GM12872 (cell line): Measurements from ENCODE around the gene RIN3.
A peak's percentile ranks its signal among the peaks of the same experiment; 100 is the strongest.

ENCODE experiments used
- TF ChIP-seq, protein P1 (sequence below): IDR thresholded peaks from 3 replicates; pipeline ENCODE4 v1.5.1; 2011; ENCODE audit warnings: low read depth, mild to moderate bottlenecking, low read length, moderate library complexity; ENCODE audit not compliant: insufficient read depth

RIN3 gene

DNA sequence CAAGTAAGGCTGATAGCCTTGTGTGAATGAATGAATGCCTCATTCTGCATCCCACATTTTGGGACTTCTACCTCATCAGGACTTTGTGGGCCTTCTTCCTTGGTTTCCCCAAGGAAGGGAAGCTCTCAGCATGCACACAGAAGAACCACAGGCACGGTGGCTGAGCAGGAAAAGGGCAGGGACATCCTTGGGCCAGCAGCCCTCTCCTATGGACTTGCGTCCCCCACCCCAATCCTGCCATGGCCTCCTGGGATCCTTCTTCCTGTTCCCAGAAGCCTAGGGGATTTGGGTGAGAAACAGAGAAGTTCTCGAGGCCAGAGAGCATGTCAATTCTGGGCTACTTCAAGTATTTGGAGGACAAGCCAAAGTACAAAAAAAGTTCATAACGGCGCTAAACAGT is 165.2 kb downstream of the RIN3 start:
- TF ChIP-seq, protein P1, sequence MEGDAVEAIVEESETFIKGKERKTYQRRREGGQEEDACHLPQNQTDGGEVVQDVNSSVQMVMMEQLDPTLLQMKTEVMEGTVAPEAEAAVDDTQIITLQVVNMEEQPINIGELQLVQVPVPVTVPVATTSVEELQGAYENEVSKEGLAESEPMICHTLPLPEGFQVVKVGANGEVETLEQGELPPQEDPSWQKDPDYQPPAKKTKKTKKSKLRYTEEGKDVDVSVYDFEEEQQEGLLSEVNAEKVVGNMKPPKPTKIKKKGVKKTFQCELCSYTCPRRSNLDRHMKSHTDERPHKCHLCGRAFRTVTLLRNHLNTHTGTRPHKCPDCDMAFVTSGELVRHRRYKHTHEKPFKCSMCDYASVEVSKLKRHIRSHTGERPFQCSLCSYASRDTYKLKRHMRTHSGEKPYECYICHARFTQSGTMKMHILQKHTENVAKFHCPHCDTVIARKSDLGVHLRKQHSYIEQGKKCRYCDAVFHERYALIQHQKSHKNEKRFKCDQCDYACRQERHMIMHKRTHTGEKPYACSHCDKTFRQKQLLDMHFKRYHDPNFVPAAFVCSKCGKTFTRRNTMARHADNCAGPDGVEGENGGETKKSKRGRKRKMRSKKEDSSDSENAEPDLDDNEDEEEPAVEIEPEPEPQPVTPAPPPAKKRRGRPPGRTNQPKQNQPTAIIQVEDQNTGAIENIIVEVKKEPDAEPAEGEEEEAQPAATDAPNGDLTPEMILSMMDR: no peak

DNA sequence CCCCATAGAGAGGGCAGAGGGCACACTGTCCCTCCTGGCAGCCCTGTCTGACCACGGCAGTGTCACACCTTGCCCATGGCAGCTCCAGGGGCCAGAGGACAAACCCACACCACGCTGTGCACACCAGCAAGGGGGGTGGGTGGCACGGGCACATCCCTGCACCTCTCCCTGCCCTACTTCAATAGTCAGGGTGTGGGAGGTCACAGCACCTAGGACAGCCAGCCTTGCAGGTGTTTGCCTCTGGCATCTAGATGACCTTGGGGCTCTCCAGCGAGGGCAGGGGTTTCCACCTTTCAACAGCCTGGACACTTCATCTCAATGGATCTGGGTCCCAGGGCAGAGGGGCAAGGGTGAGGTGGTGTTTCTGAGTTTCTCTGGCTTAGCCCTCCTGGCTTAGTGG is 165.7 kb downstream of the RIN3 start:
- TF ChIP-seq, protein P1: no peak

DNA sequence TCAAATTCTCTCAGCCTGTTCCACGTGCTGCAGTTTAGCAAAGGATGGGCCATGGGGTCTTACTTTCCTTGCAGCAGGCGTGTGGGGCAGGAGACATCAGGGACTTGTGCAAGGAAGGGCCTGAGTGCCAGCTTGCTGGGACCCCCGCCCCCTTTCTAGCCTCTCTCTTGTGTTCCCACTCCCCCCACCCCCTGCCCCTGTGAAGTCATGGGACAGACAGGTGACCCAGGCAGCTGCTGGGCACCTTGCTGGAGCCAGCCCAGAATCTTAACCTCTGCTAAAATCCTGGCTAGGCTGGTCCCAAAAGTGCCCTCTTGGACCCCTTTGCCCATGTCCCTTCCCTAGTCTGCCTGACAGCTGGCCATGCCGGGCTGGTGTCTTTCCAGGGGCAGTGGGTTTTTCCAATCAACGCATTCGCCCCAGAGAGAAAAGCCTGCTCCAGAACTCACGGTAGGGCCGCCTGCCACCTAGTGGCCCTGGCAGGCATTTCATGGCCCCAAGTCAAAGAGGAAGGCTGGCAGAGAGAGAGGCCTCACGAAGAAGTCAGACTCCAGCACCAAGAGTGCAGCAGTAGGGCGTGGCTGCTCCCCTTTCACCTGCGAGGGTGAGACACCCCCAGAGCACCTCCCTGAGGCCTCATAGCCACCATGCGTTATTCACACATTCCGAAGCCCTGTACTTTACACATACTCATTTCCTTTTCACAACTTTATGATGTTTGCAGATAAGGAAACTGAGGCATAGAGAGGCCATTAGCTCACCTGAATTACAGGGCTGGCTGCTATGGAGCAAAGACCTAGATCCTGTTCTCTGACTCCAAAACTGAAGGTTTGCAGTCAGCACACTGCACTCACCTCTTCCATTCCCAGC is 167.4 kb downstream of the RIN3 start:
- TF ChIP-seq, protein P1: peak; percentile 98

DNA sequence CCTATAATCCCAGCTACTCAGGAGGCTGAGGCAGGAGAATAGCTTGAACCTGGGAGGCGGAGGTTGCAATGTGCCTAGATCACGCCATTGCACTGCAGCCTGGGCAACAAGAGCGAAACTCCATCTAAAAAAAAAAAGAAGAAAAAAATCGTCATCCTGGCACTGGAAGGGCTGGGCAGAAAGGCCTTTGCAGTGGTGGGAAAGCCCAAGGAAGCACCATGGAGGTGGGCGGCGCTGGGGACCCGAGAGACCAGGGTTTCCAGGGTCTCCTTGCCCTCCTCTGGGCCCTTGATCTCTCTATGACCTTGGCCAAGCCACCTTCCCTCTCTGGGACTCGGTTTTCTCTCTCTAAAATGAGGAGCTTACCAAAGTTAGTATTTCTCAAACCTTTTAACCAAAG is 169.5 kb downstream of the RIN3 start:
- TF ChIP-seq, protein P1: no peak

DNA sequence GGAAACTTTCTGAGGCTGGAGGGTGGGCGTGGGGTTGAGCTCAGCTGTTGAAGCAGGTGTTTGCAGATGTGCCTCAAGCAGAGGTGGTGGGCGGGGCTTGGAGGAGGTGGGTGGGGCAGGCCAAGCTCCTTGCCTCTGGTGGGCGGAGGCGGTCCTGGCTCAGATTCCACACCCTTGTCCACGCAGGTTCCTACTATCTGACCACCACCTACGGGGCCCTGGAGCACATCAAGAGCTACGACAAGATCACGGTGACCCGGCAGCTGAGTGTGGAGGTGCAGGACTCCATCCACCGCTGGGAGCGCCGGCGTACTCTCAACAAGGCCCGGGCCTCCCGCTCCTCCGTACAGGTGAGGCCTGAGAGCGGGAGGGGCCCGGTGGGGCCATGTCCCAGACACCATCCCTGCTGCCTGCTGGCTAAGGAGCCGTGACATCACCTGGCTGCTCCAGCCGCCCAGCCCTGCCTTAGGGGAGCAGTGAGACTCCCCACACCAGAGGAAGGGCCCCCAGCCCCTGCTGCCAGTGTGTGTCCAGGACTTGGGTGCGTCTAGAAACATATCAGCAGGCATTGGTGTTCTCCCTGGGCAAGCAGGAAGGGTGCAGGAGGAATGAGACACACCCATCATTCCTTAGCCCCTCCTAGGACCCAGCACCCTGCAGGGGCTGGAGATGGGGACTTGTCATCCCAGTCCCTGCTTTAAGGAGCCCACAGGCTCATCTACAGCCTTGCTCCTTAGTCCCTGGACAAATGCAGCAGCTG is 171.4 kb downstream of the RIN3 start:
- TF ChIP-seq, protein P1: no peak

DNA sequence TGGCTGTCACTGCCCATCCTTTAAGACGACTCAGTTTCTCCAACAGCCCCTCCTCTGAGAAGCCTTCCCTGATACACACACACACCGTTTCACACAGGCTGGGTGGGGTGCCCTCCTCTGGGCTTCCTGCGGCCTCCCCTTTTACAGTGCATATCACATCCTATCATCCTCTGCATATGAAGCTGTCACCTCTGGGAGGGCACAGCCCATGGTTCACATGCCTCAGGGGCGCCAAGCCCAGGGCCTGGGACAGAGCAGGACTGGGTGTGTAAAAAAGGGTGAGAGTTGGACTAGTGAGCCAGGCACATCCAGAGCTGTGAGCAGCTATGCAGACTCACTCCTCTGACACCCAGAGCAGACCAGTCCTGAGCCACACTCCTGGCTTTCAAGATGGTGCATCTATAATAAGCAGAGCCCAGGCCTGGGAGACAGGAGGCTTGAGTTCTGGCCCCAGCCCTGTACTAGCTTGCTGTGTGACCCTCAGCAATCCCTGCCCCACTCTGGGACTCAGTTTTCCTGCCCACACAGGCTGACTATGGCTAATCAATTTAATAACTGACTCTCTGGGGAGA is 172.3 kb downstream of the RIN3 start:
- TF ChIP-seq, protein P1: no peak

DNA sequence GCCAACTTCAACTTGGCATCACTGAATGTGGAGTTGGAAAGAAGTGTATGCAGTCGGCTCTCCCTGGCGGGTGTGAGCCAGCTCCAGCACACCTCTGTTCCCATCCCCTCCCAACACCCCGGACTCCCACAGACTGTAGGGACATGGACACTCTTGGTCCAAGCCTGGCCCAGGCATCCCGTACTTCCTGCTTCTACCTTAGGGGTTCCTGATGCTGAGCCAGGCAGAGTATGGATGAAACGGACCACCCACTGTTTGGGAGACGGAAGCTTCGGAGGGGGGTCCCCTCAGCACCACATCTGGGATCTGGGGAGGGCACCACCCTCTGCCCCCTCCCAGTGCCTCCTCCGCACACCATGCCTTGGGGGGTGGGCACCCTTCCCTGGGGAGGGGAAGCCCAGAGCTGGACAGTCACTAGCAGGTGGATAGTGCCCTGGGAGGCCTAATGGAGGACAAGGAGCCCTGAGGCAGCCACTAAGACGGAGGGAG is 172.9 kb downstream of the RIN3 start:
- TF ChIP-seq, protein P1: no peak
